Lower leg skin (tissue), 3 donors: ENCODE measurements around the gene SETD3.

Experiments
- POLR2A ChIP-seq, 2 donors: fragments of 450-650 bp; IDR thresholded peaks; one replicate each; pipeline ENCODE4 v1.6.1; 2016 to 2017; ENCODE audit warnings: antibody characterized with exemption in 2 of 2, mild to moderate bottlenecking in 1 of 2, moderate library complexity in 1 of 2
- TF ChIP-seq, protein P1 (sequence below), 3 donors: fragments of 450-650 bp; IDR thresholded peaks; one replicate each; pipeline ENCODE4 v1.5.1; 2016; ENCODE audit warnings: antibody characterized with exemption in 3 of 3, mild to moderate bottlenecking in 3 of 3, moderate library complexity in 2 of 3

DNA sequence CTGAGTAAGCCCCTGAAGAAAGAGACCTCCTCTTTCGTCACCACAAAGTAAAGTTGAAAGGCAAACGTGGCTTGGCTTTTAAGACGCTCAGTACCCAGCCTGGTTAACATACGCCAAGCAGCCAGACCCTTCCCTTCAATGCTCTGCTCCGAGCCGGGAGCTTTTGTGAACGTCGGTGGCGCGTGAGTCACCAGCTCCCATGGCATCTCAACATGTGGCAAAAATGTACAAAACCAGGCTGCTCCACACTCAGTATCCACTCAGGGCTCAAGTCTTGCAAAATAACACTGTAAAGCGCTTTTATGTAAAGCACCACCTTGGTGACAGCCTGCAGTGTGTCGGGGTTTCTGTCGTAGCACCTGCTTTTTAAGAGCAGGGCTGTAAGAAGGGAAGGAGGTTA lies 89.0 kb downstream of the SETD3 start:
- TF ChIP-seq, protein P1, sequence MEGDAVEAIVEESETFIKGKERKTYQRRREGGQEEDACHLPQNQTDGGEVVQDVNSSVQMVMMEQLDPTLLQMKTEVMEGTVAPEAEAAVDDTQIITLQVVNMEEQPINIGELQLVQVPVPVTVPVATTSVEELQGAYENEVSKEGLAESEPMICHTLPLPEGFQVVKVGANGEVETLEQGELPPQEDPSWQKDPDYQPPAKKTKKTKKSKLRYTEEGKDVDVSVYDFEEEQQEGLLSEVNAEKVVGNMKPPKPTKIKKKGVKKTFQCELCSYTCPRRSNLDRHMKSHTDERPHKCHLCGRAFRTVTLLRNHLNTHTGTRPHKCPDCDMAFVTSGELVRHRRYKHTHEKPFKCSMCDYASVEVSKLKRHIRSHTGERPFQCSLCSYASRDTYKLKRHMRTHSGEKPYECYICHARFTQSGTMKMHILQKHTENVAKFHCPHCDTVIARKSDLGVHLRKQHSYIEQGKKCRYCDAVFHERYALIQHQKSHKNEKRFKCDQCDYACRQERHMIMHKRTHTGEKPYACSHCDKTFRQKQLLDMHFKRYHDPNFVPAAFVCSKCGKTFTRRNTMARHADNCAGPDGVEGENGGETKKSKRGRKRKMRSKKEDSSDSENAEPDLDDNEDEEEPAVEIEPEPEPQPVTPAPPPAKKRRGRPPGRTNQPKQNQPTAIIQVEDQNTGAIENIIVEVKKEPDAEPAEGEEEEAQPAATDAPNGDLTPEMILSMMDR (IDR thresholded peaks at IDR 0.05) = no peak
- no peak for TF ChIP-seq POLR2A (IDR thresholded peaks at IDR 0.05)
